GM18861 (cell line): Measurements from ENCODE around the gene VARS1.
"Not testable (repeated sequence)": the region's sequence is repeated elsewhere in the genome, so short reads cannot be mapped to it uniquely, and the experiment has no call there.

ENCODE experiments used
- ATAC-seq: cut with Tn5 transposase; IDR thresholded peaks from one replicate; pipeline ENCODE4 v1.9.1; 2021; ENCODE audit not compliant: unreplicated experiment

Gene VARS1

DNA sequence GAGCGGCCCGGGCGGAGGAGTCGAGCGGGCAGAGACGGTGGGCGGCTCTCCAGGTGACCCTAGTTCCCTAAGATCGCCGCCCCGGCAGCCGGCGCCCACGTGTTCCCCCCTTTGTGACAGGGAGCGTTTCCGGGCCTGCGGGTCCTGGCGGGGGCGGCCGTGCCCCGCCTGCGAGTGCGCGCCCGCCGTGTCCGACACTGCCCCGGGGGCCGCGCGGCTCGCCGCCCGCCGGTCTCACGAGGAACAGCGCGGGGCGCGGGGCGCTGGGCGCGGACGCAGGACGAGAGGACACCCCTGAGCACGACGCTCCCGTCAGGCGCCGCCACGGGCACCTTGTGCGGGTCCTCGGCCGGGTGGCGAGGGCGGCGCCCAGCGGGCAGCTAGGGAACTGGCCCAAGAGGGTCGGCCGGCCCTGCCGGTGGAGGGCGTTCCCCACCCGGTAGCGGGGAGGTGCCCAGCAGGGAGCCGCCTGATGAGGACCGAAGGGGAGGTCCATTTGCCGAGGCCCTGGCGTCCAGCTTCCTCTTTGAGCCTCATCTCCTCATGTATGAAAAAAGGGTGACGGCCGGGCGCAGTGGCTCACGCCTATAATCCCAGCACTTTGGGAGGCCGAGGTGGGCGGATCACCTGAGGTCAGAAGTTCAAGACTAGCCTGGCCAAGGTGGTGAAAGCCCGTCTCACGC lies at the start of gene VARS1:
Gene VARS1, minus strand, starts transcription at position 137 of the 683 bp plus-strand sequence. CDS start 535 bp downstream, outside the sequence.
- peak; percentile 76 for ATAC-seq

DNA sequence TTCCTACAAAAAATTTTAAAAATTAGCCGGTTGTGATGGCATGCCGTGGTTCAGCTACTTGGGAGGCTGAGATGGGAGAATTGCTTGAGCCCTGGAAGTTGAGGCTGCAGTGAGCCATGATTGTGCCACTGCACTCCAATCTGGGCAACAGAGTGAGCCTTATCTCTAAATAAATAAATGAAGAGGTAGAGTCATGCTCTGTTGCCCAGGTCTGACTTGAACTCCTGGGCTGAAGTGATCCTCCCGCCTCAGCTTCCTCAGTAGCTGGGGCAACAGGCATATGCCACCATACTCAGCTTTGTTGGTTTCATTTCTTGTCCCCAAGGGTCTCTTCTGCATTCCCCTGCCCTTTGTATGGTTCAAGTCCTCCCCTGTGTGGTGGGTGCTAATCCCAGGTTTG lies 49.0 kb upstream of the VARS1 start:
- no peak for ATAC-seq

DNA sequence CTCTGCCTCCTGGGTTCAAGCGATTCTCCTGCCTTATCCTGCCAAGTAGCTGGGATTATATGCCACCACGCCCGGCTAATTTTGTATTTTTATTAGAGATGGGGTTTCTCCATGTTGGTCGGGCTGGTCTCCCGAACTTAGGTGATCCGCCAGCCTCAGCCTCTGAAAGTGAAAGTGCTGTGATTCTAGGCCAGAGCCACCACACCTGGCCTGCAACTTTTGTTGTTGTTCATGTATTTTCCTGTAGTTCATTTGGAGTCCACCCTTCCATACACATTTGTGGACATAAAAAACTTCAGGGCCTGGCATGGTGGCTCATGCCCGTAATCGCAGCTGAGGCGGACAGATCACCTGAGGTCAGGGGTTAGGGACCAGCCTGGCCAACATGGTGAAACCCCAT lies 46.5 kb upstream of the VARS1 start:
- ATAC-seq: no peak

DNA sequence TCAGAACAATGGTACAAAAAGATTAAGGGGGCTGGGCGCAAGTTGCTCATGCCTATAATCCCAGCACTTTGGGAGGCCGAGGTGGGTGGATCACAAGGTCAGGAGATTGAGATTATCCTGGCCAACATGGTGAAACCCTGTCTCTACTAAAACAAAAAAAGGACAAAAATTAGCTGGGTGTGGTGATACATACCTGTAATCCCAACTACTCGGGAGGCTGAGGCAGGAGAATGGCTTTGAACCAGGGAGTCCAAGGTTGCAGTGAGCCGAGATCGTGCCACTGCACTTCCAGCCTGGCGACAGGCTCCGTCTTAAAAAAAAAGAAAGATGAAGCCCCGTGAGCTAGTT lies 44.2 kb upstream of the VARS1 start:
- not testable (repeated sequence) for ATAC-seq

DNA sequence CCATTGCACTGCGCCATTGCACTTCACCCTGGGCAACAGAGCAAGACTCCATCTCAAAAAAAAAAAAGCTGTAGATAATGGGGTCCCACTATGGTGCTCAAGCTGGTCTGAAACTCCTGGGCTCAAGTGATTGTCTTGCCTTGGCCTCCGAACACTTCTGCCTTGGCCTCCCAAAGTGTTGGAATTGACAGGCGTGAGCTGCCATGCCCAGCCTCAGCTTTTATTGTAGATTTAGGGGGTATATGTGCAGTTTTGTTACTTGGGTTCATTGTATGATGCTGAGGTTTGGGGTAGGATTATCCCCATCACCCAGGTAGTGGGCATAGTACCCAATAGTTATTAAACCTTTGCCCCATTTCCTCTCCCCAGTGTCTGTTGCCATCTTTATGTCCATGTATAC lies 43.4 kb upstream of the VARS1 start:
- ATAC-seq: no peak

DNA sequence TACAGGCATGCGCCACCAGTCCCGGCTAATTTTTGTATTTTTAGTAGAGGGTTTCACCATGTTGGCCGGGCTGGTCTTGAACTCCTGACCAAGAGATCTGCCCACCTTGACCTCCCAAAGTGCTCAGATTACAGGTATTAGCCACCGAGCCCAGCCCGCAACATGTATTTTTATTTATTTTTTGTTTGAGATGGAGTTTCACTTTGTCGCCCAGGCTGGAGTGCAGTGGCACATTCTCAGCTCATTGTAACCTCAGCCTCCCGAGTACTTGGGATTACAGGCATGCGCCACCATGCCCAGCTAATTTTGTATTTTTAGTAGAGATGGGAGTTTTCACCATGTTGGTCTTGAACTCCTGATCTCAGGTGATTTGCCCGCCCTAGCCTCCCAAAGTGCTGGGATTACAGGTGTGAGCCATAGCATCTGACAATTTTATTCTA lies 42.6 kb upstream of the VARS1 start:
- not testable (repeated sequence) for ATAC-seq

DNA sequence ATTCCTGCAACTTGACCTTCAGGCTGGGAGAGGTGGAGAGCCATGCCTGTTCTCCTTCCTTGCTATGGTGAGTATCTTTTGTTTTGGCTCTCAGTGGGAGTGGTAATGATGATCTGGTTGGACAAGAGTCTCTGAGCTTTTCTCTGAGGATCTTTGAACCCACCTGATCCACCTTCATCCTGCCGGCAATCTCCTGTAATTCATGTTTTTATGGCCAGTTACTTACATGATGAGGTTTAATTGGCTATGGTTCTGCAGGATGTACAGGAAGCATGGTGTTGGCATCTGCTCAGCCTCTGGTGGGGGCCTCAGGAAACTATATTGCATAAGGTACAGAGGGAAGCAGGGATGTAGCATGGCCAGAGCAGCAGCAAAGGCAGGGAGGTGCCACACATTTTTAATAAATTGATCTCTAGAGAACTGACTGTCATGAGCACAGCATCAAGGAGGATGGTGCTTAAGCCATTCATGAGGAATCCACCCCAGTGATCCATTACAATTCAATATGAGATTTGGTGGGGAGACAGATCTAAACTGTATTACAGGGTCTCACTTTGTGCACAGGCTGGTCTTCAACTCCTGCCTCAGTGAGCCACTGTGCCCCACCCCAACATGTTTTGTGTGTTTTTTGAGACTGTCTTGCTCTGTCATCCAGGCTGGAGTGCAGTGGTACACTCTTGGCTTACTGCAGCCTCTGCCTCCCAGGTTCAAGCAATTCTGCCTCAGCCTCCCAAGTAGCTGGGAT lies 42.0 kb upstream of the VARS1 start:
- no peak for ATAC-seq

DNA sequence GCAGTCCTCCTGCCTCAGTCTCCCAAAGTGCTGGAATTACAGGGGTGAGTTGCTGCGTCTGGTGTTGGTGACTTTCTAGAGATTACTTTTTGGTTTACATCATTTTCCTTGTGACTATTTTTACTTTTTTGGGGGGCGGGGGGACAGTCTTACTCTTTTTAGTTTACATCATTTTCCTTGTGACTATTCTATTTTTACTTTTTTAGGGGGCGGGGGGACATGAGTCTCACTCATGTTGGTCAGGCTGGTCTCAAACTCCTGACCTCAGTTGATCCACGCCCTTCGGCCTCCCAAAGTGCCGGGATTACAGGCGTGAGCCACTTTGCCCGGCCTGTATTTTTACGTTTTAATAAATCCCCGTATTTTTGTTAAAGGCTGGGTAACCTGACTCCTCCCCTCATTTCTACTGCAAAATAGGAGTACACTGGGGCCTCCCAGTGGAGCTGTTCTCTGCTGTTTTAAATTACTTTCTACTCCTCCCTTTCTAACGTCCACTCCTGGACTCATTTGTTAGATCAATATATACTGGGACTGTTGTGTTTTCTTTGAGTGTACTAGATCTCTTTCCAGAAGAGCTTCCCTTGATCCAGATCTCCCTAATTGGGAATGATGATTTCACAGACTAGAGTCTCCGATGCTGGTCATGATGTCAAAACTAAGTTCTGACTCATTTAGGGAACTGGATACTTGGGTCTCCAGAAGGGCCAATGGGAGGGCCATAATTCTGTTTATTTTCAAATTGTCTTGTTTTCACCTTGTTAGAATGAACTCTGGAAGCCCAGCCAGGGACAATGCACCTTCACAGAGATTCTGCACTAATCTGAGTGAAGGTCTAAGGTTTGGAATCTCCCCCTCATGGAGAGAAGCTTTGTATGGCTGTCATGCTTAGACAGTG lies 41.2 kb upstream of the VARS1 start:
- ATAC-seq: no peak

DNA sequence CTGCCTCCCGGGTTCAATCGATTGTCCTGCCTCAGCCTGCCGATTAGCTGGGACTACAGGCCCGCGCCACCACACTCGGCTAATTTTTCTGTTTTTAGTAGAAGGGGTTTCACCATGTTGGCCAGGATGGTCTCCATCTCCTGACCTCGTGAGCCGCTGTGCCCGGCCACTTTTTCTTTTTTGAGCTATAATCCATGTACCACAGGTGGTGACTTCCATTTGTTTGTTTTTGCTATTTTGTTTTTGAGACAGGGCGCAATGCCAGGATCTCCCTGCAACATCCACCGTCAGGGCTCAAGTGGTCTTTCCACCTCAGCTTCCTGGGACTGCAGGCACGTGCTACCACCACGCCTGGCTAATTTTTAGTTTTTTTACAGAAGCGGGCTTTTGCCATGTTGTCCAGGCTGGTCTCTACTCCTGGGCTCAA lies 40.5 kb upstream of the VARS1 start:
- no peak for ATAC-seq

DNA sequence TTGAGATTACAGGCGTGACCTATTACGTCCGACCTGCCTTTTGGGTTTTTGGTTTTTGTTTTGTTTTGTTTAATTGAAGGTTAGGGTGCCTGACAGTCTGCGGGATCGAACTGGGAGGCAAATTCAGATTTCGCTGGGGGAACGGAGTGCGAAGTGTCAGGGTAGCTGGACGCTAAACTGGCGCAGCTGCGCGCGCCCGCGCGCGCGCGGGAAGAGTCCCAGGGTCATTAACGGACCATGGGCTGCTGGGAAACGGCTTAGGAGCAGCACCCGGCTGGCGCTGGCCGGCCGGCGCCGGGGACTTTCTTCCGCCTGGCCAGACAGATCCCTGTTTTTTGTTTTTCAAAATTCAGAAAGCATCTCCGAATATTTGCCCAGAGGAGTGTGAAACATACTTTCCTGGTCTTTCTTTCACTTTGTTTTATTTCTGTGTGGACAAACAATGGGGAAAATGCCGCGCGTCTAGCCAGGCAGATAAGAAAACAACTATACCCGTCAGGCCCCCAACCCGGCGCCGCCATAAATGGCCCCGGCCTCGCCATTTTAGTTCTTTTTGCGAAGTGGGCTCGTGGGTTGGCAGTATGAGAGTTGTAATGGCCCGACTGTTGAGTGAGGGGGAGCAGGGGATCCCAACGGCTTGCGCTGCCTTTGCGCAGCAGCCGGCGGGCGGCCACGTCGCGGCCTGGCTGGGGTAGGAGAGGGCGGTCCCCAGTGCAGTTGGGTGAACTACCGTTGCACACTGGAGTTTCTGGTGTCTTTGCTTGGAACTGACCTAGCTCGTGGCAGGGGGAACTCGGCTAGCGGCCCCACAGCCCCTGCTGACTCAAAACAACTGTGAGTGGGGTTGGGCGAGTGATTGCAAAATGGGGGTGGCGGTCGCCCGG lies 39.1 kb upstream of the VARS1 start:
- no peak for ATAC-seq

DNA sequence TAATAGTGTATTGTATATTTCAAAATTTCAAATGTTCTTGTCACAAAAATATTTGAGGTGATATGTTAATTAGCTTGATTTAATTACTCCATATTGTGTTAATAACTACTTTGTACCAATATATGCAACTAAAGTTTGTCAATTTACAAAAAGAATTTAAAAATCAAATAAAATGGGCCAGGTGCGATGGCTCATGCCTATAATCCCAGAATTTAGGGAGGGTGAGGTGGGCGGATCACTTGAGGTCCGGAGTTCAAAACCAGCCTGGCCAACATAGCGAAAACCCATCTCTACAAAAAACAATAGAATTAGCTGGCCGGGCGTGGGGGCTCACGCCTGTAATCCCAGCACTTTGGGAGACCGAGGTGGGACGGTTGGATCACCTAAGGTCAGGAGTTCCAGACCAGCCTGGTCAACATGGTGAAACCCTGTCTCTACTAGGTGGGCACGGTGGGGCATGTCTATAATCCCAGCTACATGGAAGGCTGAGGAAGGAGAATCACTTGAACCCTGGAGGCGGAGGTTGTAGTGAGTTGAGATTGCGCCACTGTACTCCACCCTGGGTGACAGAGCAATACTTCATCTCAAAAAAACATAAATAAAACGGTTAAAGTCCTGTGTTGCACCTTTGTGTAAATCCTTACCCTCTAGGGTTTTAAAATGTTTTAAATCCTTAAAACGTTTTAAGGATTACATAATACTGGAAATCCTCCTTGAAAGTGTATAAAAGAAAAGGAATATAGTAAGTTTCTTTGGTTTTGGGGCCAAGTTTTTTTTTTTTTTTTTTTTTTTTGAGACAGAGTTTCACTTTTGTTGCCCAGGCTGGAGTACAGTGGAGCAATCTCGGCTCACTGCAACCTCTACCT lies 36.0 kb upstream of the VARS1 start:
- no peak for ATAC-seq

DNA sequence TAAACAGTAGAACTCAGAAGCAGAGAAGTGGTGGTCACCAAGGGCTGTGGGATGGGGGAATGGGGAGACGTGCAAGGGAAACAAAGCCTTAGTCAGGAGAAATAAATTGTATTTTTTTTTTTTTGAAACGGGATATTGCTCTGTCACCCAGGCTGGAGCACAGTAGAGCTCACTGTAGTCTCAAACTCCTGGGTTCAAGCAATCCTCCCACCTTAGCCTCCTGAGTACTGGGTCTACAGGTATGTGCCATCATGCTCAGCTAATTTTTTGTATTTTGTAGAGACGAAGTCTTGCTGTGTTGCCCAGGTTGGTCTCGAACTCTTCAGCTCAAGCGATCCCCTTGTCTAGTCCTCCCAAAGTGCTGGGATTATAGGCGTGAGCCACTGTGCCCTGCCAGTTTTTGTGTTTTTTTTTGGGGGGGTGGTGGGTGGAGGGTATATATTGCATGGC lies 35.4 kb upstream of the VARS1 start:
- no peak for ATAC-seq

DNA sequence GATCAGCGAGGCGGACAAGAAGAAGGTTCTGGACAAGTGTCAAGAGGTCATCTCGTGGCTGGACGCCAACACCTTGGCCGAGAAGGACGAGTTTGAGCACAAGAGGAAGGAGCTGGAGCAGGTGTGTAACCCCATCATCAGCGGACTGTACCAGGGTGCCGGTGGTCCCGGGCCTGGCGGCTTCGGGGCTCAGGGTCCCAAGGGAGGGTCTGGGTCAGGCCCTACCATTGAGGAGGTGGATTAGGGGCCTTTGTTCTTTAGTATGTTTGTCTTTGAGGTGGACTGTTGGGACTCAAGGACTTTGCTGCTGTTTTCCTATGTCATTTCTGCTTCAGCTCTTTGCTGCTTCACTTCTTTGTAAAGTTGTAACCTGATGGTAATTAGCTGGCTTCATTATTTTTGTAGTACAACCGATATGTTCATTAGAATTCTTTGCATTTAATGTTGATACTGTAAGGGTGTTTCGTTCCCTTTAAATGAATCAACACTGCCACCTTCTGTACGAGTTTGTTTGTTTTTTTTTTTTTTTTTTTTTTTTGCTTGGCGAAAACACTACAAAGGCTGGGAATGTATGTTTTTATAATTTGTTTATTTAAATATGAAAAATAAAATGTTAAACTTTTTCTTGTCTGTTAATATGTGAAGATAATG lies 34.2 kb upstream of the VARS1 start:
- ATAC-seq: no peak

DNA sequence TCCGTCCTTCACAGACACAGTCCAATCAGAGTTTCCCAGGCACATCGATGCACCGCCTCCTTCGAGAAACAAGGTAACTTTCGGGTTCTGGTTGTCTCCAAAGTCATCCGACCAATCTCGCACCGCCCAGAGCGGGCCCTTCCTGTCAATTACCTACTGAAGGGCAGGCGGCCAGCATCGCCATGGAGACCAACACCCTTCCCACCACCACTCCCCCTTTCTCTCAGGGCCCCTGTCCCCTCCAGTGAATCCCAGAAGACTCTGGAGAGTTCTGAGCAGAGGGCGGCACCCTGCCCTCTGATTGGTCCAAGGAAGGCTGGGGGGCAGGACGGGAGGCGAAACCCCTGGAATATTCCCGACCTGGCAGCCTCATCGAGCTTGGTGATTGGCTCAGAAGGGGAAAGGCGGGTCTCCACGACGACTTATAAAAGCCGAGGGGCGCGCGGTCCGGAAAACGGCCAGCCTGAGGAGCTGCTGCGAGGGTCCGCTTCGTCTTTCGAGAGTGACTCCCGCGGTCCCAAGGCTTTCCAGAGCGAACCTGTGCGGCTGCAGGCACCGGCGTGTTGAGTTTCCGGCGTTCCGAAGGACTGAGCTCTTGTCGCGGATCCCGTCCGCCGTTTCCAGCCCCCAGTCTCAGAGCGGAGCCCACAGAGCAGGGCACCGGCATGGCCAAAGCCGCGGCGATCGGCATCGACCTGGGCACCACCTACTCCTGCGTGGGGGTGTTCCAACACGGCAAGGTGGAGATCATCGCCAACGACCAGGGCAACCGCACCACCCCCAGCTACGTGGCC lies 31.9 kb upstream of the VARS1 start, which contains the start of gene HSPA1B:
Gene HSPA1B, plus strand, starts transcription at position 453 of the 794 bp plus-strand sequence. Its CDS starts 213 bp downstream, at position 666.
- peak; percentile 60 for ATAC-seq

DNA sequence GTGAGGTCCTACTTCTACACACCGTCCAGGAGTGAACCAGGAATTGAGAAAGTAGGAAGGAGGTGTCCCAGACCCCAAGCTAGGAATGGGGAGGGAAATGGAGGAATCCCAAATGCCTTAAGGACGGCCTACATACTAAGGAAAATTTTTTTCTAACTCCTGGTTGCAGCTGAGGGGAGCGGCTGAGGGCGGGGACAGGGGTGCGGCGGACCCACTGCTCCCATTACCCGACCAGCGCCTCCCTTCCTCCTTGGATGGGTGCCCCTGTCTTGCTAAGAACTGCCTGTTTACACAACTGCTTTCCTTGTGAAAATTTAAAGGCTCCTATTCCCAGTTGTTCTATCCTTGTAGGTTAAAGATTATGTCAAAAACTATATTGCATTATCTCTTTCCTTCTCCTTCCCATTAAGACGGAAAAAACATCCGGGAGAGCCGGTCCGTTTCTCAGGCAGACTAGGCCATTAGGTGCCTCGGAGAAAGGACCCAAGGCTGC lies 31.3 kb upstream of the VARS1 start:
- ATAC-seq: no peak

DNA sequence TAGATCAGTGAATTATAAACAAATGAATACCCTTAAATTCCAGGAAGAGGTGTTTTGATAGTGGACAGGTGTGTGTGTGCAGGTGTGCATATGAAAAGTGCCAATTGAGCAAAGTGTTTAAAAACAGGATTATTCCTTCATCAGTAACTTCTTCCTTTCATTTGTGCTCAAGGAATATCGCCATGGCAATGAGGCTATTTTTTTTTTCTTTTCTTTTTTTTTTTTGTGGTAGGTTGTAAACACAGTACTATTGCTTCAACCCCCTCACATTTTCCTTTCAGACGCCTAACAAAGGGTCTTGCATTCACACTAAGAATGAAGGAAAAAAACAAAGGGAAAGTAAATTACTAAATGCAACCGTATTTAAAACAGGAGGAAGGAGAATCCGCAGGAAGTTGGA lies 30.0 kb upstream of the VARS1 start:
- no peak for ATAC-seq

DNA sequence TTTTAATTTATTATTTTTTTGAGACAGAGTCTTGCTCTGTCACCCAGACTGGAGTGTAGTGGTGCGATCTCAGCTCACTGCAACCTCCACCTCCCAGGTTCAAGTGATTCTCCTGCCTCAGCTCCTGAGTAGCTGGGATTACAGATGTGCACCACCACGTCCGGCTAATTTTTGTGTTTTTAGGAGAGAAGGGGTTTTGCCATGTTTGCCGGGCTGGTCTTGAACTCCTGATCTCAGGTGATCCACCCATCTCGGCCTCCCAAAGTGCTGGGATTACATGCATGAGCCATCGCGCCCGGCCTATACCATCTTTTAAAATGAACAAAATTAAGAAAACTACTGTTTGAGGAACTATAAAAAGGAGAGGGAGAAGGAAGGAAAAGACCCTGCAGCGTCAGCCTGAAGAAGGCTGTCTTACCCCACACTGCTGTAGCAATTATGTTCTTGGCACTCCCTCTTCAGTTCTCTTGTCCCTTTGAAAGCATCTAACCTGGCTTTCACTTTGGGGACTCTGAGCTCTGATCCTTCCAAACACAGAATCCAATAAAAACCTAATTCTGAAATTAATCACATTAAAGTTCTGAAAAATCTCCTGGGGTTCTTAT lies 28.1 kb upstream of the VARS1 start:
- not testable (repeated sequence) for ATAC-seq
